Testis (tissue), 3 donors: ENCODE results near the gene RARRES2. TPM values are rescaled to one million over a fixed set of nuclear protein-coding genes. Genes with fewer than 3 reads are reported as not detected.

ENCODE experiments used
- DNase-seq: peaks from one replicate; pipeline ENCODE4 v3.0.0-alpha.2; 2019
- H3K27ac ChIP-seq, 2 donors: fragments of 200-600 bp; sonication (generic); one replicate each; pipeline ENCODE4 v1.5.1; 2019
- H3K27me3 ChIP-seq: fragments of 200-600 bp; sonication (generic); one replicate; pipeline ENCODE4 v1.5.1; 2019
- H3K36me3 ChIP-seq: fragments of 200-600 bp; sonication (generic); one replicate; pipeline ENCODE4 v1.5.1; 2017; ENCODE audit warnings: low read depth; ENCODE audit errors: missing control alignments
- H3K4me1 ChIP-seq: fragments of 200-600 bp; sonication (generic); one replicate; pipeline ENCODE4 v1.5.1; 2019
- H3K4me3 ChIP-seq, 2 donors: fragments of 200-600 bp; sonication (generic); one replicate each; pipeline ENCODE4 v1.5.1; 2017 to 2019
- H3K9me3 ChIP-seq: fragments of 200-600 bp; sonication (generic); one replicate; pipeline ENCODE4 v1.5.1; 2017
- POLR2A ChIP-seq: fragments of 450-650 bp; IDR thresholded peaks from one replicate; pipeline ENCODE4 v1.6.1; 2017; ENCODE audit warnings: antibody characterized with exemption, mild to moderate bottlenecking, moderate library complexity
- WGBS, 2 donors: methylation state at CpG; one replicate each; pipeline ENCODE4 v1.1.5; 2018; 5-methylcytosine and 5-hydroxymethylcytosine counted together
- intact Hi-C: fragments of 100-400 bp; cut with DNase I; formaldehyde crosslinking; loops from one replicate; pipeline ENCODE4 v1.15.1; 2023; ENCODE audit warnings: low total_unique reads
- polyA plus RNA-seq: library from polyadenylated mRNA; stranded (reverse); fragments of 350-450 nt; fragmentation: Illumina TruSeq; extraction: RNeasy Lipid Tissue Mini Kit (QIAGEN cat#74804); gene quantifications from one replicate; pipeline ENCODE4 v1.2.3, GENCODE V29; 2014; ENCODE audit warnings: low read depth, low replicate concordance; ENCODE audit not compliant: insufficient read depth
- total RNA-seq, 2 donors: library from RNA; depleted of rRNA; stranded (reverse); fragments of >200 nt; gene quantifications; one replicate each; pipeline ENCODE4 v1.2.3, GENCODE V29; 2016
- TF ChIP-seq, protein P1 (sequence below), 3 experiments: fragments of 450-650 bp in 2 of 3; fragments of 200-600 bp in 1 of 3; sonication (generic) in 1 of 3; IDR thresholded peaks; one replicate each; pipeline ENCODE4 v1.5.1; 2016 to 2019; ENCODE audit warnings: antibody characterized with exemption in 3 of 3, mild to moderate bottlenecking in 2 of 3, moderate library complexity in 1 of 3

RARRES2 gene
- total and polyA plus RNA-seq, 3 donors from 2014 or later: 21.1 to 93.7 (median 58.8) TPM

DNA sequence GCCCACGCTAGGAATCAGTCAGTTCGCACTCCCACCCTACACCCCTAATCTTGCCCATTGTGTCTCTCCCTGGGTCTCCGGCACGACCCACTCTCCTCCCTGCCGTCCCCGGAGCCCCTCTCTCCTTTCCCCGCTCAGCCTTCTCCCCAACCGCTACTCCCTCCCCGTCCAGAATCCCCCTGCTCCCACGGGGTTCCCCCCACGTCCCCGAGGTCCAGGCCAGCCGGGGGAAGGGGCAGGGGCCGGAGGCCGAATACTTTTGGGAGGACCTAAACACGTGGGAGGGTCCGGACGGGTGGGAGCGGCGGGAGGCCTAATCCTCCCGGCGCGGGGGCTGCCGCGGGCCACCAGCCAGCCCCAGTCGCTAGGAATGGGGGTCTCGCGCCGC, 560 bp downstream of the RARRES2 start:
- no peak for DNase-seq
- TF ChIP-seq, protein P1, sequence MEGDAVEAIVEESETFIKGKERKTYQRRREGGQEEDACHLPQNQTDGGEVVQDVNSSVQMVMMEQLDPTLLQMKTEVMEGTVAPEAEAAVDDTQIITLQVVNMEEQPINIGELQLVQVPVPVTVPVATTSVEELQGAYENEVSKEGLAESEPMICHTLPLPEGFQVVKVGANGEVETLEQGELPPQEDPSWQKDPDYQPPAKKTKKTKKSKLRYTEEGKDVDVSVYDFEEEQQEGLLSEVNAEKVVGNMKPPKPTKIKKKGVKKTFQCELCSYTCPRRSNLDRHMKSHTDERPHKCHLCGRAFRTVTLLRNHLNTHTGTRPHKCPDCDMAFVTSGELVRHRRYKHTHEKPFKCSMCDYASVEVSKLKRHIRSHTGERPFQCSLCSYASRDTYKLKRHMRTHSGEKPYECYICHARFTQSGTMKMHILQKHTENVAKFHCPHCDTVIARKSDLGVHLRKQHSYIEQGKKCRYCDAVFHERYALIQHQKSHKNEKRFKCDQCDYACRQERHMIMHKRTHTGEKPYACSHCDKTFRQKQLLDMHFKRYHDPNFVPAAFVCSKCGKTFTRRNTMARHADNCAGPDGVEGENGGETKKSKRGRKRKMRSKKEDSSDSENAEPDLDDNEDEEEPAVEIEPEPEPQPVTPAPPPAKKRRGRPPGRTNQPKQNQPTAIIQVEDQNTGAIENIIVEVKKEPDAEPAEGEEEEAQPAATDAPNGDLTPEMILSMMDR (IDR thresholded peaks at IDR 0.05): no peak
- WGBS, 2 donors: 2 to 4% methylated on average over 29 of the region's 29 CpGs
- H3K27ac ChIP-seq: peak overlapping the region; percentile 68 to 74
- peaks cover 21% of the 10 kb centered on the region for H3K4me1 ChIP-seq
- H3K36me3 ChIP-seq: no peaks in the 10 kb centered on the region
- H3K27me3 ChIP-seq: no peaks in the 10 kb centered on the region
- peak overlapping the region; percentile 52 to 68 for H3K4me3 ChIP-seq
- H3K9me3 ChIP-seq: no peaks in the 10 kb centered on the region
- intact Hi-C loops: no loop called here

DNA sequence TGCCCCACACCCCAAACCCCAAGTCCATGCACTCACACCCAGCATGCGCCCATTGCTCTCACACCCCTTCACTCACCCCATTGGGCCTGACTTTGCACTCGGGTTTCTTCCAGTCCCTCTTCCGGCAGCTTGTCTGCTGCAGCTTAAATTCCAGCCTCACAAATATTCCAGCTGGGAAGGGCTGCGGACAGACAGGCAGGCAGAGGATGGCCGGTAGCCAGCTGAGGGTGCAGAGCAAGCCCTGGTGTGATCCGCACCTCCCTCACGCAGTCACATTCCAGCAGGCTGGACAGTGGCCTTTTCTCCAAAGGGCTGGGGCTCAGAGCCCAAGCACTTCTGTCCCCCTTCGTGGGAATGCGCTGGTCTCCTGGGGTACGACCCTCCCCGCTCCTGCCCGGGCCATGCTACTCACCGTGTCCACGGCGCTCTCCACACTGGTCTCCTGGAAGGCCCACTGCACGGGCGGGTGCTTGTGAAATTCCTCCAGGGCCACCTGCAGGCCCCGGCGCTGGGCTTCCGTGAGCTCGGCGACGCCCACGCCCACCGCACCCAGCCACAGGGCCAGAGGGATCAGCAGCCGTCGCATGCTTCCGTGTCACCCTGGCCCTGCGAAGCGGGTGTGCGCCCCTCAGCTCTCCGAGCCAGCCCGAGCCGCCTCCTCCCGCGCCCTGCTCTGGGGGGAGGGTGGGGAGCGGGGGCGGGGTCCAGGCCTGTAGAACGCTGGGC, 1.2 kb downstream of the RARRES2 start:
- 5 to 16% methylated on average over 13 to 33 of the region's 39 CpGs for WGBS, 2 donors
- intact Hi-C loops: no loop called here
- no peaks in the 10 kb centered on the region for H3K27me3 ChIP-seq
- peak; percentile 76 for DNase-seq
- no peaks in the 10 kb centered on the region for H3K9me3 ChIP-seq
- H3K36me3 ChIP-seq: no peaks in the 10 kb centered on the region
- TF ChIP-seq, protein P1 (IDR thresholded peaks at IDR 0.05): no peak
- TF ChIP-seq POLR2A: no peak
- peak overlapping the region; percentile 52 to 68 for H3K4me3 ChIP-seq
- peak overlapping the region; percentile 68 to 74 for H3K27ac ChIP-seq
- H3K4me1 ChIP-seq: peaks cover 26% of the 10 kb centered on the region

DNA sequence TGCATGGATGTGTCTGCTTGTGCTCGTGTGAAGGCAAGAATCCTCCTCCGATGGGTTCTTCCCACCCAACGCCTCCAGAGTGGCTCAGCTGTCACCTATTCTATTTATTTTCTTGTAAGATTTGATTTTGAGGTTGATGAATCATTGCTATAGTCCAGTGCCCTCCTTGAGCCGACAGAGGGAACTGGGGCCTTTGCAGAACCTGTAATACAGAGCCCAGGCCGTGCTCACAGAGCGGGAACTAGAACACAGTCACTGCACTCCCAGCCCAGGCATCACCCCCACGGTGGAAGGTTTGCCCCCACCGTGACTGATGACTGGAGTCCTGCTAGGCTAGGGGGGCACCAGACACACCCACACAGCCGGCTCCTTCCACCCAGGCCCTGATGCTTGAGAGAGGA, 2.0 kb downstream of the RARRES2 start:
- DNase-seq: no peak
- H3K27ac ChIP-seq: no peak overlapping the region
- H3K4me3 ChIP-seq: no peak overlapping the region
- no peaks in the 10 kb centered on the region for H3K36me3 ChIP-seq
- WGBS, 2 donors: 64 to 83% methylated on average over 7 to 9 of the region's 9 CpGs
- H3K9me3 ChIP-seq: no peaks in the 10 kb centered on the region
- TF ChIP-seq POLR2A: no peak
- TF ChIP-seq, protein P1 (IDR thresholded peaks at IDR 0.05): no peak
- peaks cover 26% of the 10 kb centered on the region for H3K4me1 ChIP-seq
- H3K27me3 ChIP-seq: no peaks in the 10 kb centered on the region
- intact Hi-C loops: no loop called here

DNA sequence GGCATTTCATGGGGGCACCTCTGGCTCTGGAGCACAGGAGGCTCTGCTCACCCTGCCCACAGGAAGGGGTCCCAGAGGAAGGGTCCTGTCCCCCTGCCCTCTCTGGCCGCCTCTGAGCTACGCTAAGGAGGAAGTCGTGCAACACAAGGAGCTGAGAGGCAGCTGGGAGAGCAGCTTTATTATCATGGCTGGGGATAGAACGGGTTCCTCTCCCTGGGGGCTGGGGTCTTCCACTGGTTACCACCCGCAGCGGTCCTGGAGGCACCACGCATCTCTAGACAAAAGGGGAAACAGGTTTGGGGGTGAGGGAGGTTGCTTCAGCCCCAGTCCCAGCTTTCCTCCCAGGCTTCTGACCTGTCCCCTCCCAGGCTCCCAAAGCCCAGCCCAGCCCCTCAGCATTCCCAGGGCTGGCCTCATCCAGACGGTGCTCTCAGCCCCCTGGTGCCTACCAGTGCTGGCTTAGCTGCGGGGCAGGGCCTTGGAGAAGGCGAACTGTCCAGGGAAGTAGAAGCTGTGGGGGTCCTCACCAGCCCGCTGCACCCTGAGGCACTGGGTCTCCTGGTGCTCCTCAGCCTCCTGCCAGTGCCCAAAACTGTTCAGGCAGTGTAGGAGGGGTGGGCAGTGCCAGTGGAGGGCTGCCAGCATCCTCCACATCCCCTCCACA, 3.1 kb downstream of the RARRES2 start:
- H3K36me3 ChIP-seq: no peaks in the 10 kb centered on the region
- intact Hi-C loops: no loop called here
- 80 to 88% methylated on average over 8 to 11 of the region's 11 CpGs for WGBS, 2 donors
- H3K9me3 ChIP-seq: no peaks in the 10 kb centered on the region
- H3K27me3 ChIP-seq: no peaks in the 10 kb centered on the region
- H3K27ac ChIP-seq: no peak overlapping the region
- DNase-seq: no peak
- TF ChIP-seq, protein P1 (IDR thresholded peaks at IDR 0.05): no peak
- no peak for TF ChIP-seq POLR2A
- H3K4me1 ChIP-seq: peaks cover 26% of the 10 kb centered on the region
- H3K4me3 ChIP-seq: no peak overlapping the region
